Measurements from ENCODE around the gene WWC2.

DNA sequence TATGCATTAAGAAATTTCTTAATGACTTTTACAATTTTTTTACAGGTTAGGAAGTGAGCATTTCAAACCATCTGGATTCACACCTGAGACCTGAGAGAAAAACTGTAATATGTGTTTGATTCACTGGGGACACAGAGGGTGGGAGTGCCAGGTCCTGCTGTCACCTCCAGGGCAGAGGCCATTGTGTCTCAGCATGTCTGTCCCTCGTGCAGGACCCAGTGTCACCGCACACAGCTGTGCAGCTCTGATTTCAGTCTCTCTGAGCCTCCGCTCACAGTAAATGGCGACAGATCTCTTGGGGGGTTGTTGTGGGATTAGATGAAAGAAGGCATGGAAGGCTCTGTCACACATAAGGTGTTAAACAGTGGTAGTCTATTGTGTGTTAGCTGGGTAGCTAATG is 246.2 kb downstream of the WWC2 start:
- no peak for TF ChIP-seq CTCF (IDR thresholded peaks at IDR 0.05)
- TF ChIP-seq POLR2A (IDR thresholded peaks at IDR 0.05) = no peak
